HepG2 (cell line): ENCODE results near the gene MON1A. TPM values are rescaled to one million over a fixed set of nuclear protein-coding genes. Genes with fewer than 3 reads are reported as not detected.

Experiments used
- DZIP1 ChIP-seq: sonication (generic); formaldehyde crosslinking; IDR thresholded peaks from 2 replicates; pipeline ENCODE4 v1.5.0; 2020; ENCODE audit warnings: mild to moderate bottlenecking, missing genetic modification reagents
- FOXO1 ChIP-seq: sonication (generic); formaldehyde crosslinking; IDR thresholded peaks from 2 replicates; pipeline ENCODE4 v1.4.0; 2020; ENCODE audit warnings: missing genetic modification reagents
- JUNB ChIP-seq: sonication (generic); formaldehyde crosslinking; IDR thresholded peaks from 2 replicates; pipeline ENCODE4 v1.8.0; 2022; ENCODE audit warnings: missing genetic modification reagents, mild to moderate bottlenecking, borderline replicate concordance
- MAZ ChIP-seq, 2 experiments: sonication (generic) in 1 of 2; formaldehyde crosslinking in 1 of 2; IDR thresholded peaks; 2 replicates each; pipeline versions ENCODE4 v1.5.0 to v1.6.1; 2012 to 2020; ENCODE audit warnings: low read depth in 2 of 2, mild to moderate bottlenecking in 2 of 2, borderline replicate concordance in 1 of 2, improper control_type of control experiment in 1 of 2, low read length in 1 of 2, missing genetic modification reagents in 1 of 2, moderate library complexity in 1 of 2
- MTF1 ChIP-seq: sonication (generic); formaldehyde crosslinking; IDR thresholded peaks from 2 replicates; pipeline ENCODE4 v1.5.0; 2020; ENCODE audit warnings: missing genetic modification reagents
- NR1H2 ChIP-seq: sonication (generic); formaldehyde crosslinking; IDR thresholded peaks from 2 replicates; pipeline ENCODE4 v1.8.1; 2022; ENCODE audit warnings: low read depth, missing genetic modification reagents, borderline replicate concordance
- PLSCR1 ChIP-seq: sonication (generic); formaldehyde crosslinking; IDR thresholded peaks from 2 replicates; pipeline ENCODE4 v1.5.0; 2020; ENCODE audit warnings: missing genetic modification reagents, mild to moderate bottlenecking, borderline replicate concordance
- PRMT3 ChIP-seq: sonication (generic); formaldehyde crosslinking; IDR thresholded peaks from 2 replicates; pipeline ENCODE4 v1.8.1; 2022; ENCODE audit warnings: low read depth, mild to moderate bottlenecking, moderate library complexity, missing genetic modification reagents, borderline replicate concordance
- RNF2 ChIP-seq: fragments of 450-650 bp; conservative IDR thresholded peaks from 2 replicates; pipeline ENCODE4 v1.6.1; 2016; ENCODE audit warnings: low read depth
- UBTF ChIP-seq: sonication (generic); formaldehyde crosslinking; IDR thresholded peaks from 2 replicates; pipeline ENCODE4 v1.4.0; 2020; ENCODE audit warnings: mild to moderate bottlenecking, missing genetic modification reagents
- ZBTB2 ChIP-seq: sonication (generic); formaldehyde crosslinking; IDR thresholded peaks from 2 replicates; pipeline ENCODE4 v1.8.0; 2022; ENCODE audit warnings: low read depth, missing genetic modification reagents
- ZBTB3 ChIP-seq: sonication (generic); formaldehyde crosslinking; IDR thresholded peaks from 2 replicates; pipeline ENCODE4 v1.4.0; 2020; ENCODE audit warnings: low read depth, mild to moderate bottlenecking, moderate library complexity, missing genetic modification reagents, borderline replicate concordance
- ZNF18 ChIP-seq: sonication (generic); formaldehyde crosslinking; IDR thresholded peaks from 2 replicates; pipeline ENCODE4 v1.8.0; 2022; ENCODE audit warnings: mild to moderate bottlenecking, missing genetic modification reagents; ENCODE audit not compliant: insufficient replicate concordance
- ZNF280B ChIP-seq: sonication (generic); formaldehyde crosslinking; IDR thresholded peaks from 2 replicates; pipeline ENCODE4 v1.5.0; 2020; ENCODE audit warnings: missing genetic modification reagents, mild to moderate bottlenecking, borderline replicate concordance
- ZNF432 ChIP-seq: sonication (generic); formaldehyde crosslinking; IDR thresholded peaks from 2 replicates; pipeline ENCODE4 v1.5.0; 2020; ENCODE audit warnings: missing genetic modification reagents, mild to moderate bottlenecking, borderline replicate concordance
- ZNF460 ChIP-seq: sonication (generic); formaldehyde crosslinking; IDR thresholded peaks from 2 replicates; pipeline ENCODE4 v1.5.1; 2020; ENCODE audit warnings: missing genetic modification reagents, mild to moderate bottlenecking, borderline replicate concordance
- ZSCAN12 ChIP-seq: sonication (generic); formaldehyde crosslinking; IDR thresholded peaks from 2 replicates; pipeline ENCODE4 v1.9.0; 2021; ENCODE audit warnings: mild to moderate bottlenecking, missing genetic modification reagents
- ZSCAN9 ChIP-seq: IDR thresholded peaks from 2 replicates; pipeline ENCODE4 v1.6.1; 2016; ENCODE audit warnings: borderline replicate concordance
- polyA plus RNA-seq, 8 experiments: library from polyadenylated mRNA; depleted of rRNA in 3 of 8; stranded (reverse) in 7 of 8; unstranded in 1 of 8; fragments of >200 nt; fragmentation: Illumina TruSeq in 4 of 8; extraction: Trizol in 4 of 8; gene quantifications; 2 replicates each; pipeline versions ENCODE4 v1.2.1 to v1.2.3, GENCODE V29; 2011 to 2016; ENCODE audit warnings: low read depth in 4 of 8, missing spikeins in 1 of 8, mixed read lengths in 1 of 8; ENCODE audit not compliant: insufficient read depth in 1 of 8
- total RNA-seq, 5 experiments: library from RNA; depleted of rRNA; stranded (reverse); fragments of >200 nt; fragmentation: Illumina TruSeq; extraction: Trizol; gene quantifications; 2 replicates each; pipeline ENCODE4 v1.2.3, GENCODE V29; 2016; ENCODE audit warnings: low read depth in 1 of 5

Gene MON1A
- total and polyA plus RNA-seq, 2 of the 13 experiments (the other 11 are each of a cell fraction or from before 2014, with no cell fraction given), result 4.6 to 9.0 TPM

GRCh38 chr3:49873623-49874022, 56.0 kb downstream of the MON1A start (continued):
- TF ChIP-seq UBTF (CRISPR knock-in tag) (peak; percentile 90), ZNF460 (CRISPR knock-in tag) (no peak; the same call in 1 of the 2 replicates), ZNF18 (no peak), FOXO1 (CRISPR knock-in tag) (0 out of 2 replicates have a peak, but pooled peaks have one; percentile 25), MTF1 (CRISPR knock-in tag) (no peak), ZSCAN12 (CRISPR knock-in tag) (no peak), MAZ (IDR thresholded peaks at IDR 0.05; ENCODE audit: borderline replicate concordance, low read depth, low read length) (no peak), MAZ (CRISPR knock-in tag; IDR thresholded peaks at IDR 0.05; ENCODE audit: low read depth) (peak; percentile 57), RNF2 (0 out of 2 replicates have a peak, but pooled peaks have one; percentile 58), JUNB (CRISPR knock-in tag) (no peak), PLSCR1 (CRISPR knock-in tag) (no peak), ZBTB2 (no peak), ZNF432 (CRISPR knock-in tag) (no peak), NR1H2 (CRISPR knock-in tag) (no peak), ZNF280B (CRISPR knock-in tag) (peak; percentile 77; the same call in 1 of the 2 replicates), PRMT3 (no peak), ZSCAN9 (0 out of 2 replicates have a peak, but pooled peaks have one; percentile 35), ZBTB3 (CRISPR knock-in tag) (no peak), DZIP1 (no peak)
